ENCODE data around the gene PAFAH2. TPM values are rescaled to one million over a fixed set of nuclear protein-coding genes. Genes with fewer than 3 reads are reported as not detected.

Gene PAFAH2
- total and polyA plus RNA-seq, 4 donors = 9.0 to 13.8 (median 10.8) TPM

DNA sequence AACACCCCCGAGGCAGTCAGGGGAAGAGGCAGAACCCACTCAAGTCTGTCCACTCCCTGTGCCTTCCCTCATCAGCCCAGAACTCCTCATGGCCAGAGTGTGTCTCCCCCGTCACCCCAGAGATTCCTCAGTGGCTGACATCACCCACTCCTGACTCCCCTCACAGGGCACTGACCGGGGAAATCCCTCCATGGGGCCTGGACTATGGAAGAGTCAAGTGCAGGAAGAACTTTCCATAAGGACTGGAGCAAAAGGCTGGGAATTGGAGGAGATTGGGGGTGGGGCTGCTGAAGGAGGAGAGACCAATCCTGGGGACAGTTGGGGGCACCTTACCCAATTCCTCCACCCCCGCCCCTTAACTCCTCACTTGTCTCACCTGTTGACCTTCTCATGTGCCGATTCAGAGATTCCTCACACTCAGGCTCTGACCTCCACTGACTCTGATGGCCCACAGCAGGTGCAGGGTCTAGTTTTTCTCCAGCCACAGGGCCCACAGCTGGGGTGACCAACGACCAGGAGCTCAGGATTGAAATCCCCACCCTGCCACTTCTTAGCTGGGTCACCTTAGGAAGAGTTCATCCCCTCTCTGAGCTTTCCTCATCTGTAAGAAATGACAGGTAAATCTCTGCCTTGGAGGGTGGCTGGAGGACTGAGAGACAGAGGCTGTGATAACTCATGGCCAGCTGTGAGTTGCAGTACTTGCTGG lies 23.2 kb upstream of the PAFAH2 start:
- Histone ChIP-seq H3K4me3 (ENCODE audit: low read depth in 1 of 3, low read length in 3 of 3) (no peak overlapping the region), H3K36me3 (ENCODE audit: control insufficient read depth in 4 of 4, insufficient read depth in 3 of 4, low read depth in 1 of 4, low read length in 3 of 4) (no peaks in the 10 kb centered on the region), H3K27me3 (ENCODE audit: control insufficient read depth in 4 of 4, insufficient read depth in 4 of 4, low read length in 3 of 4) (no peaks in the 10 kb centered on the region), H3K27ac (ENCODE audit: low read depth in 1 of 2, low read length in 2 of 2) (no peak overlapping the region), H3K4me1 (ENCODE audit: control insufficient read depth in 4 of 4, insufficient read depth in 4 of 4, low read length in 3 of 4) (peaks cover 0 to 5% (median 0%) of the 10 kb centered on the region in 4 donors), H3K9ac (ENCODE audit: low read depth in 1 of 2, low read length in 2 of 2) (no peak overlapping the region), H3K9me3 (ENCODE audit: control insufficient read depth in 4 of 4, low read length in 3 of 4) (no peaks in the 10 kb centered on the region)
- TF ChIP-seq RAD21 (IDR thresholded peaks at IDR 0.05) (no peak), EGR1 (IDR thresholded peaks at IDR 0.05; ENCODE audit: low read depth in 2 of 2) (no peak), JUND (IDR thresholded peaks at IDR 0.05) (no peak), YY1 (IDR thresholded peaks at IDR 0.05) (no peak), FOXA2 (IDR thresholded peaks at IDR 0.05) (no peak), HNF4G (IDR thresholded peaks at IDR 0.05) (no peak)
- 77% methylated on average over 6 of the region's 6 CpGs for WGBS
- DNase-seq (ENCODE audit: low spot score) = no peak

DNA sequence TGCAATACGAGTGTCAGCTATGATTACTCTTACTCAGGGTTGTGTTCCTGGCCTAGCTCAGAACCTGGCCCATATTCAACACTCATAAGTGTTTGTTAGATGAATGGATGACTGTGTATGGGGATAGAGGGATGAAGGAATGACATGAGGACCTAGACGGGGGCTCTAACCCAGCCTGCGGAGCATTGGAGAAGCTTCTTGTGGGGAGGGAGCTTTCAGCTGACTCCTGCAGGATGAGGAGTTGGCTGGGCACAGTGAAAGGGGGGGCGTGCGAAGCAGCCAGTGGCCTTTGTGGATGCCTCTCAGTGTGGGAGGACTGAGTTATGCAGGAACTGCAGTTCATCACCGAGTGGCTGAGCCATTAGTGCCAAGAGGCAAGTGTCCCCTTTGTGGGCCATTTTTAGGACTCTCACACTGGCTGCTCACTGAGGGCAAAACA lies 22.5 kb upstream of the PAFAH2 start:
- H3K4me1 ChIP-seq (ENCODE audit: control insufficient read depth in 4 of 4, insufficient read depth in 4 of 4, low read length in 3 of 4) = peaks cover 0 to 5% (median 0%) of the 10 kb centered on the region in 4 donors
- H3K9me3 ChIP-seq (ENCODE audit: control insufficient read depth in 4 of 4, low read length in 3 of 4) = no peaks in the 10 kb centered on the region
- H3K27ac ChIP-seq (ENCODE audit: low read depth in 1 of 2, low read length in 2 of 2) = no peak overlapping the region
- no peak for DNase-seq (ENCODE audit: low spot score)
- TF ChIP-seq YY1 (IDR thresholded peaks at IDR 0.05) (no peak), RAD21 (IDR thresholded peaks at IDR 0.05) (no peak), ZBTB33 (IDR thresholded peaks at IDR 0.05) (no peak), HNF4A (conservative IDR thresholded peaks at IDR 0.05) (no peak), HNF4G (IDR thresholded peaks at IDR 0.05) (no peak), GABPA (IDR thresholded peaks at IDR 0.05 in 1 of 2, conservative IDR thresholded peaks at IDR 0.05 in 1 of 2) (no peak), CTCF (IDR thresholded peaks at IDR 0.05; ENCODE audit: low read depth, low read length, missing input control) (no peak), REST (IDR thresholded peaks at IDR 0.05) (no peak), SP1 (IDR thresholded peaks at IDR 0.05) (no peak), FOXA1 (IDR thresholded peaks at IDR 0.05) (no peak), NR2F2 (IDR thresholded peaks at IDR 0.05) (no peak), RXRA (IDR thresholded peaks at IDR 0.05) (no peak), TAF1 (conservative IDR thresholded peaks at IDR 0.05) (no peak), EGR1 (IDR thresholded peaks at IDR 0.05; ENCODE audit: low read depth in 2 of 2) (no peak)
- TF ChIP-seq, protein P1, sequence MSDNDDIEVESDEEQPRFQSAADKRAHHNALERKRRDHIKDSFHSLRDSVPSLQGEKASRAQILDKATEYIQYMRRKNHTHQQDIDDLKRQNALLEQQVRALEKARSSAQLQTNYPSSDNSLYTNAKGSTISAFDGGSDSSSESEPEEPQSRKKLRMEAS (IDR thresholded peaks at IDR 0.05) = no peak
- TF ChIP-seq, protein P2, sequence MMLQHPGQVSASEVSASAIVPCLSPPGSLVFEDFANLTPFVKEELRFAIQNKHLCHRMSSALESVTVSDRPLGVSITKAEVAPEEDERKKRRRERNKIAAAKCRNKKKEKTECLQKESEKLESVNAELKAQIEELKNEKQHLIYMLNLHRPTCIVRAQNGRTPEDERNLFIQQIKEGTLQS (IDR thresholded peaks at IDR 0.05) = no peak
- WGBS = 85% methylated on average over 6 of the region's 6 CpGs
- H3K36me3 ChIP-seq (ENCODE audit: control insufficient read depth in 4 of 4, insufficient read depth in 3 of 4, low read depth in 1 of 4, low read length in 3 of 4) = no peaks in the 10 kb centered on the region
- H3K9ac ChIP-seq (ENCODE audit: low read depth in 1 of 2, low read length in 2 of 2) = no peak overlapping the region
- no peaks in the 10 kb centered on the region for H3K27me3 ChIP-seq (ENCODE audit: control insufficient read depth in 4 of 4, insufficient read depth in 4 of 4, low read length in 3 of 4)
- no peak overlapping the region for H3K4me3 ChIP-seq (ENCODE audit: low read depth in 1 of 3, low read length in 3 of 3)

All from liver (tissue), 9 donors.